GM23338 (cell line): ENCODE data around the gene MYO1F. TPM values are rescaled to one million over a fixed set of nuclear protein-coding genes. Genes with fewer than 3 reads are reported as not detected.

Experiments
- ATAC-seq: fragments of 200-7000 bp; cut with Tn5 transposase; 3 replicates; pipeline ENCODE4 v1.9.1; 2020
- DNase-seq: peaks from one replicate; pipeline ENCODE4 v3.0.0-alpha.2; 2015; ENCODE audit warnings: low spot score
- H2AFZ ChIP-seq: fragments of 200-600 bp; sonication (generic); 2 replicates; pipeline ENCODE4 v1.8.0; 2016; ENCODE audit warnings: antibody characterized with exemption, mild to moderate bottlenecking, moderate library complexity
- H3F3A ChIP-seq: fragments of 200-600 bp; sonication (generic); replicated peaks from 2 replicates; pipeline ENCODE4 v1.8.0; 2017; ENCODE audit warnings: antibody characterized with exemption, mixed run types, low read depth
- H3K27ac ChIP-seq: fragments of 200-600 bp; sonication (generic); 2 replicates; pipeline ENCODE4 v1.6.1; 2016; ENCODE audit warnings: low read depth
- H3K27me3 ChIP-seq: fragments of 200-600 bp; sonication (generic); 2 replicates; pipeline ENCODE4 v1.8.0; 2016; ENCODE audit warnings: mild to moderate bottlenecking, mixed run types, moderate library complexity; ENCODE audit not compliant: insufficient read depth
- H3K36me3 ChIP-seq: fragments of 200-600 bp; sonication (generic); 2 replicates; pipeline ENCODE4 v1.8.0; 2016; ENCODE audit warnings: mild to moderate bottlenecking; ENCODE audit not compliant: insufficient read depth
- H3K4me1 ChIP-seq: fragments of 200-600 bp; sonication (generic); 2 replicates; pipeline ENCODE4 v1.8.0; 2016; ENCODE audit warnings: mild to moderate bottlenecking, moderate library complexity; ENCODE audit not compliant: insufficient read depth
- H3K4me2 ChIP-seq: fragments of 200-600 bp; sonication (generic); 2 replicates; pipeline ENCODE4 v1.7.1; 2017; ENCODE audit warnings: mixed run types
- H3K4me3 ChIP-seq: fragments of 200-600 bp; sonication (generic); 2 replicates; pipeline ENCODE4 v1.6.1; 2016; ENCODE audit warnings: mixed run types
- H3K79me2 ChIP-seq: fragments of 200-600 bp; sonication (generic); replicated peaks from 2 replicates; pipeline ENCODE4 v1.8.0; 2017; ENCODE audit warnings: mild to moderate bottlenecking; ENCODE audit not compliant: insufficient read depth
- H3K9me2 ChIP-seq: fragments of 200-600 bp; sonication (generic); 2 replicates; pipeline ENCODE4 v1.8.0; 2017; ENCODE audit not compliant: insufficient read depth
- H4K20me1 ChIP-seq: fragments of 200-600 bp; sonication (generic); replicated peaks from 2 replicates; pipeline ENCODE4 v1.8.0; 2017; ENCODE audit warnings: mild to moderate bottlenecking; ENCODE audit not compliant: insufficient read depth
- H3K27ac Mint-ChIP-seq: 2 replicates; pipeline ENCODE4 v1.8.0; 2020; ENCODE audit warnings: inconsistent platforms, mild to moderate bottlenecking, moderate library complexity, mixed read lengths
- H3K27me3 Mint-ChIP-seq: 3 replicates; pipeline ENCODE4 v1.8.0; 2022; ENCODE audit warnings: low read depth, mild to moderate bottlenecking, moderate library complexity, mixed read lengths, inconsistent platforms; ENCODE audit not compliant: insufficient read depth, poor library complexity
- H3K36me3 Mint-ChIP-seq: 3 replicates; pipeline ENCODE4 v1.8.0; 2021; ENCODE audit warnings: low read depth, mild to moderate bottlenecking, inconsistent platforms, moderate library complexity, mixed read lengths
- H3K4me1 Mint-ChIP-seq: 3 replicates; pipeline ENCODE4 v1.8.0; 2020; ENCODE audit warnings: mild to moderate bottlenecking, inconsistent platforms, mixed read lengths
- H3K4me3 Mint-ChIP-seq: 3 replicates; pipeline ENCODE4 v1.8.0; 2021; ENCODE audit warnings: moderate library complexity, mild to moderate bottlenecking, inconsistent platforms, mixed read lengths
- H3K9me3 Mint-ChIP-seq: 3 replicates; pipeline ENCODE4 v1.8.0; 2020; ENCODE audit warnings: moderate library complexity, mild to moderate bottlenecking, inconsistent platforms, mixed read lengths
- CREB1 ChIP-seq: fragments of 250-450 bp; sonication (Bioruptor Pico); IDR thresholded peaks from 2 replicates; pipeline ENCODE4 v1.5.0; 2020; ENCODE audit warnings: low read depth, mild to moderate bottlenecking, moderate library complexity
- EZH2 ChIP-seq: fragments of 200-600 bp; sonication (generic); IDR thresholded peaks from one replicate; pipeline ENCODE4 v1.8.0; 2017; ENCODE audit warnings: antibody characterized with exemption, mild to moderate bottlenecking, low read depth; ENCODE audit not compliant: unreplicated experiment
- EZH2phosphoT487 ChIP-seq: fragments of 200-600 bp; sonication (generic); IDR thresholded peaks from one replicate; pipeline ENCODE4 v1.8.1; 2018; ENCODE audit warnings: antibody characterized with exemption; ENCODE audit not compliant: unreplicated experiment
- NANOG ChIP-seq: IDR thresholded peaks from 2 replicates; pipeline ENCODE4 v1.6.1; 2016; ENCODE audit warnings: antibody characterized with exemption, borderline replicate concordance
- POLR2AphosphoS5 ChIP-seq: IDR thresholded peaks from 2 replicates; pipeline ENCODE4 v1.6.1; 2016; ENCODE audit warnings: antibody characterized with exemption, low read depth
- REST ChIP-seq: IDR thresholded peaks from one replicate; pipeline ENCODE4 v1.6.1; 2018; ENCODE audit warnings: antibody characterized with exemption; ENCODE audit not compliant: unreplicated experiment
- STAT1 ChIP-seq: IDR thresholded peaks from one replicate; pipeline ENCODE4 v1.6.1; 2016; ENCODE audit warnings: antibody characterized with exemption; ENCODE audit not compliant: unreplicated experiment
- ZNF114 ChIP-seq: fragments of 250-450 bp; sonication (Bioruptor Pico); IDR thresholded peaks from 2 replicates; pipeline ENCODE4 v1.5.0; 2020; ENCODE audit warnings: mild to moderate bottlenecking, moderate library complexity
- ZNF331 ChIP-seq: fragments of 250-450 bp; sonication (Bioruptor Pico); IDR thresholded peaks from 2 replicates; pipeline ENCODE4 v1.5.0; 2020; ENCODE audit warnings: low read depth, mild to moderate bottlenecking, moderate library complexity
- polyA plus RNA-seq: library from polyadenylated mRNA; unstranded; fragments of >200 nt; fragmentation: Nextera tagmentation; extraction: Ambion mirVana; gene quantifications from 2 replicates; pipeline ENCODE4 v1.2.1, GENCODE V29; 2016
- total RNA-seq: library from RNA; depleted of rRNA; stranded (reverse); fragments of >200 nt; shearing (Covaris generic); gene quantifications from 2 replicates; pipeline ENCODE4 v1.2.3, GENCODE V29; 2014
- TF ChIP-seq, protein P1 (sequence below), 2 experiments: fragments of 200-600 bp in 1 of 2; sonication (generic) in 1 of 2; conservative IDR thresholded peaks; 2 replicates each; pipeline versions ENCODE4 v1.5.1 to v1.6.1; 2016 to 2017; ENCODE audit warnings: antibody characterized with exemption in 2 of 2, low read depth in 2 of 2, mild to moderate bottlenecking in 2 of 2, moderate library complexity in 1 of 2

Gene MYO1F
- total and polyA plus RNA-seq, 2 experiments from 2014 or later = 3.9 to 5.7 TPM

DNA sequence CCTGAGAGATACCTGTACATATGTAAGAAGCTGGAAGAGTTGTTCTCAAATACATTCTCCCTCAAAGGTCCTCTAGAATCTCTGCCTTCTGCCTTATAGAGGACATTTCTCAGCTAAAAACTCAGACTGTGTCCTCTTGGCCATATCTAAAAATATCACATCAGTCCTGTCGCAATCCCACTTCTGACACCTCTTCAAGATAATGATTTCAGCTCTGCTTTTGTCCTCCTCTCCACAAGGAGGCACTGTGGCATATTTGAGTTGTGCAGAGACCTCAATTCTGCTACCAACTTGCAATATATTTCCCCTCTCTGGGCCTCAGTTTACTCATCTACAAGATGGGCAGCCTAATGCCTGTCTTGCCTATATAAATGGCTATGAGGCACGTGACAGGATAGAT lies 16.7 kb upstream of the MYO1F start:
- H3K4me2 ChIP-seq = no peak overlapping the region
- peaks cover 12% of the 10 kb centered on the region; the same call in 1 of the 2 replicates for H3F3A ChIP-seq
- peaks cover 16% of the 10 kb centered on the region for H3K4me1 ChIP-seq
- no peak for DNase-seq
- H2AFZ ChIP-seq = no peak overlapping the region
- no peak overlapping the region for H3K4me3 ChIP-seq
- H3K9me2 ChIP-seq = no peaks in the 10 kb centered on the region
- H3K4me3 Mint-ChIP-seq = peak overlapping the region; percentile 39; the same call in 1 of the 3 replicates
- H3K27me3 Mint-ChIP-seq = peaks cover 31% of the 10 kb centered on the region
- peaks cover 11% of the 10 kb centered on the region for H3K4me1 Mint-ChIP-seq
- ATAC-seq = no peak
- no peaks in the 10 kb centered on the region for H4K20me1 ChIP-seq
- peaks cover 19% of the 10 kb centered on the region for H3K27me3 ChIP-seq
- no peaks in the 10 kb centered on the region; the same call in 1 of the 2 replicates for H3K36me3 ChIP-seq
- H3K9me3 Mint-ChIP-seq = peaks cover 16% of the 10 kb centered on the region
- no peaks in the 10 kb centered on the region for H3K79me2 ChIP-seq
- H3K27ac Mint-ChIP-seq = no peak overlapping the region
- H3K27ac ChIP-seq = no peak overlapping the region
- TF ChIP-seq ZNF114 (no peak), STAT1 (no peak), REST (no peak), ZNF331 (CRISPR knock-in tag) (no peak)
- TF ChIP-seq, protein P1, sequence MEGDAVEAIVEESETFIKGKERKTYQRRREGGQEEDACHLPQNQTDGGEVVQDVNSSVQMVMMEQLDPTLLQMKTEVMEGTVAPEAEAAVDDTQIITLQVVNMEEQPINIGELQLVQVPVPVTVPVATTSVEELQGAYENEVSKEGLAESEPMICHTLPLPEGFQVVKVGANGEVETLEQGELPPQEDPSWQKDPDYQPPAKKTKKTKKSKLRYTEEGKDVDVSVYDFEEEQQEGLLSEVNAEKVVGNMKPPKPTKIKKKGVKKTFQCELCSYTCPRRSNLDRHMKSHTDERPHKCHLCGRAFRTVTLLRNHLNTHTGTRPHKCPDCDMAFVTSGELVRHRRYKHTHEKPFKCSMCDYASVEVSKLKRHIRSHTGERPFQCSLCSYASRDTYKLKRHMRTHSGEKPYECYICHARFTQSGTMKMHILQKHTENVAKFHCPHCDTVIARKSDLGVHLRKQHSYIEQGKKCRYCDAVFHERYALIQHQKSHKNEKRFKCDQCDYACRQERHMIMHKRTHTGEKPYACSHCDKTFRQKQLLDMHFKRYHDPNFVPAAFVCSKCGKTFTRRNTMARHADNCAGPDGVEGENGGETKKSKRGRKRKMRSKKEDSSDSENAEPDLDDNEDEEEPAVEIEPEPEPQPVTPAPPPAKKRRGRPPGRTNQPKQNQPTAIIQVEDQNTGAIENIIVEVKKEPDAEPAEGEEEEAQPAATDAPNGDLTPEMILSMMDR (conservative IDR thresholded peaks at IDR 0.05; ENCODE audit: low read depth in 2 of 2) = peak; percentile 59 to 65
- peaks cover 55% of the 10 kb centered on the region for H3K36me3 Mint-ChIP-seq

- Mint-ChIP-seq H3K4me1 (peaks cover 11% of the 10 kb centered on the region), H3K9me3 (peaks cover 16% of the 10 kb centered on the region), H3K36me3 (peaks cover 44% of the 10 kb centered on the region), H3K27me3 (peaks cover 33% of the 10 kb centered on the region), H3K27ac (peak overlapping the region; percentile 85; the same call in 1 of the 2 replicates), H3K4me3 (peak overlapping the region; percentile 77)
- H2AFZ ChIP-seq = no peak overlapping the region
- peak; percentile 95 for ATAC-seq
- DNase-seq = peak; percentile 100
- peaks cover 19% of the 10 kb centered on the region for H3K27me3 ChIP-seq
- H3K4me3 ChIP-seq = peak overlapping the region; percentile 55
- H3K36me3 ChIP-seq = no peaks in the 10 kb centered on the region; the same call in 1 of the 2 replicates
- H3K9me2 ChIP-seq = no peaks in the 10 kb centered on the region
- H3K79me2 ChIP-seq = no peaks in the 10 kb centered on the region
- H3K4me1 ChIP-seq = peaks cover 16% of the 10 kb centered on the region
- H4K20me1 ChIP-seq = 0 out of 2 replicates have a peak, but pooled peaks cover 3% of the 10 kb centered on the region
- H3K4me2 ChIP-seq = peak overlapping the region; percentile 78
- peaks cover 10% of the 10 kb centered on the region; the same call in 1 of the 2 replicates for H3F3A ChIP-seq
- 0 out of 2 replicates have a peak overlapping the region, but pooled peaks have one; percentile 41 for H3K27ac ChIP-seq
- 0 out of 2 replicates have a peak, but pooled peaks have one; percentile 19 for TF ChIP-seq NANOG
- TF ChIP-seq REST = no peak
- TF ChIP-seq ZNF331 (CRISPR knock-in tag) = no peak
- TF ChIP-seq, protein P1 (conservative IDR thresholded peaks at IDR 0.05; ENCODE audit: low read depth in 2 of 2) = no peak
- peak; percentile 93 for TF ChIP-seq POLR2AphosphoS5
- no peak for TF ChIP-seq EZH2phosphoT487
- peak; percentile 39; the same call in 1 of the 2 replicates for TF ChIP-seq CREB1 (CRISPR knock-in tag)
- TF ChIP-seq STAT1 = peak; percentile 35
- TF ChIP-seq EZH2 = no peak
These were observed 15.2 kb upstream of the MYO1F start for GRCh38 chr19:8592231-8593009.
